SU-DHL-6 (cell line): ENCODE data around the gene PCBP2.
A peak's percentile ranks its signal among the peaks of the same experiment; 100 is the strongest.

ENCODE experiments used
- EZH2phosphoT487 ChIP-seq: fragments of 200-600 bp; sonication (generic), shearing (Covaris generic); conservative IDR thresholded peaks from 2 replicates; pipeline ENCODE4 v1.6.1; 2018; ENCODE audit warnings: mild to moderate bottlenecking, antibody characterized with exemption, low read length, moderate library complexity, mixed read lengths
- TF ChIP-seq, protein P1 (sequence below): fragments of 200-600 bp; sonication (generic); IDR thresholded peaks from one replicate; pipeline ENCODE4 v1.5.1; 2017; ENCODE audit warnings: antibody characterized with exemption, mild to moderate bottlenecking, low read length, moderate library complexity; ENCODE audit not compliant: insufficient read depth, poor library complexity, severe bottlenecking

- TF ChIP-seq, protein P1, sequence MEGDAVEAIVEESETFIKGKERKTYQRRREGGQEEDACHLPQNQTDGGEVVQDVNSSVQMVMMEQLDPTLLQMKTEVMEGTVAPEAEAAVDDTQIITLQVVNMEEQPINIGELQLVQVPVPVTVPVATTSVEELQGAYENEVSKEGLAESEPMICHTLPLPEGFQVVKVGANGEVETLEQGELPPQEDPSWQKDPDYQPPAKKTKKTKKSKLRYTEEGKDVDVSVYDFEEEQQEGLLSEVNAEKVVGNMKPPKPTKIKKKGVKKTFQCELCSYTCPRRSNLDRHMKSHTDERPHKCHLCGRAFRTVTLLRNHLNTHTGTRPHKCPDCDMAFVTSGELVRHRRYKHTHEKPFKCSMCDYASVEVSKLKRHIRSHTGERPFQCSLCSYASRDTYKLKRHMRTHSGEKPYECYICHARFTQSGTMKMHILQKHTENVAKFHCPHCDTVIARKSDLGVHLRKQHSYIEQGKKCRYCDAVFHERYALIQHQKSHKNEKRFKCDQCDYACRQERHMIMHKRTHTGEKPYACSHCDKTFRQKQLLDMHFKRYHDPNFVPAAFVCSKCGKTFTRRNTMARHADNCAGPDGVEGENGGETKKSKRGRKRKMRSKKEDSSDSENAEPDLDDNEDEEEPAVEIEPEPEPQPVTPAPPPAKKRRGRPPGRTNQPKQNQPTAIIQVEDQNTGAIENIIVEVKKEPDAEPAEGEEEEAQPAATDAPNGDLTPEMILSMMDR: peak; percentile 28
- TF ChIP-seq EZH2phosphoT487: no peak
These were observed 24.9 kb downstream of the PCBP2 start for GRCh38 chr12:53476769-53477209.
